H1 (cell line): ENCODE results near the gene ZNF440. TPM values are rescaled to one million over a fixed set of nuclear protein-coding genes. Genes with fewer than 3 reads are reported as not detected.
A peak's percentile ranks its signal among the peaks of the same experiment; 100 is the strongest.

Experiments
- CTCF ChIA-PET: fragments of 300-600 bp; sonication (Branson Sonifier 250); formaldehyde crosslinking; loops from one replicate; lab custom pipeline; 2021; ENCODE audit not compliant: partially characterized antibody; lab: Charles Lee
- POLR2A ChIA-PET: fragments of 300-600 bp; sonication (Branson Sonifier 250); formaldehyde crosslinking; loops from one replicate; lab custom pipeline; 2021; ENCODE audit warnings: inconsistent platforms; ENCODE audit not compliant: partially characterized antibody; lab: Charles Lee
- DNase-seq, 2 experiments: peaks; one replicate each; pipeline versions ENCODE4 v3.0.0 to v3.0.0-alpha.2; 2010 to 2022; ENCODE audit warnings: low spot score in 2 of 2, low read depth in 1 of 2, mixed read lengths in 1 of 2
- FAIRE-seq: peaks from 2 replicates; lab custom pipeline; 2011; peaks lifted over from hg19 to GRCh38; lab: Jason Lieb, UNC
- H2AFZ ChIP-seq: 2 replicates; pipeline ENCODE4 v1.8.1; 2012; ENCODE audit warnings: low read length, inconsistent platforms
- H2AK5ac ChIP-seq: 2 replicates; pipeline ENCODE4 v1.6.1; 2013; ENCODE audit warnings: low read depth, low read length
- H2BK120ac ChIP-seq: replicated peaks from 2 replicates; pipeline ENCODE3; 2013; ENCODE audit warnings: low read depth, low read length, inconsistent platforms
- H2BK12ac ChIP-seq: 2 replicates; pipeline ENCODE4 v1.6.1; 2013; ENCODE audit warnings: low read depth, low read length
- H2BK15ac ChIP-seq: 2 replicates; pipeline ENCODE4 v1.6.1; 2013; ENCODE audit warnings: low read length
- H2BK20ac ChIP-seq: 2 replicates; pipeline ENCODE4 v1.6.1; 2013; ENCODE audit warnings: low read length
- H2BK5ac ChIP-seq: 2 replicates; pipeline ENCODE4 v1.6.1; 2013; ENCODE audit warnings: low read depth, low read length
- H3K14ac ChIP-seq: 2 replicates; pipeline ENCODE4 v1.6.1; 2013; ENCODE audit warnings: inconsistent platforms; ENCODE audit not compliant: insufficient read length
- H3K18ac ChIP-seq: 2 replicates; pipeline ENCODE4 v1.6.1; 2013; ENCODE audit warnings: low read length; ENCODE audit errors: extremely low read depth
- H3K23ac ChIP-seq: 2 replicates; pipeline ENCODE4 v1.6.1; 2013; ENCODE audit warnings: inconsistent platforms; ENCODE audit not compliant: insufficient read length
- H3K23me2 ChIP-seq: 2 replicates; pipeline ENCODE4 v1.6.1; 2013; ENCODE audit warnings: low read depth, low read length
- H3K27ac ChIP-seq: 2 replicates; pipeline ENCODE4 v1.6.1; 2011; ENCODE audit warnings: low read depth, low read length, inconsistent platforms
- H3K27me3 ChIP-seq, 4 experiments: replicated peaks in 1 of 4; 1 replicate in 1 of 4; 2 replicates in 3 of 4; pipeline versions ENCODE4 v1.6.1 to v1.8.1; 2011 to 2013; ENCODE audit warnings: low read length in 3 of 4, mild to moderate bottlenecking in 3 of 4, inconsistent platforms in 2 of 4, mixed read lengths in 2 of 4, moderate library complexity in 1 of 4; ENCODE audit not compliant: control insufficient read depth in 3 of 4, insufficient read depth in 3 of 4; ENCODE audit errors: extremely low read depth in 1 of 4
- H3K36me3 ChIP-seq, 4 experiments: 2 replicates each; pipeline versions ENCODE4 v1.6.1 to v1.8.1; 2011 to 2013; ENCODE audit warnings: mild to moderate bottlenecking in 4 of 4, low read length in 3 of 4, moderate library complexity in 2 of 4, control low read depth in 1 of 4, inconsistent platforms in 1 of 4; ENCODE audit not compliant: insufficient read depth in 4 of 4, control insufficient read depth in 2 of 4
- H3K4ac ChIP-seq: replicated peaks from 2 replicates; pipeline ENCODE3; 2013; ENCODE audit warnings: low read length, low read depth, mixed read lengths, inconsistent platforms; ENCODE audit not compliant: insufficient read length
- H3K4me1 ChIP-seq, 4 experiments: replicated peaks in 1 of 4; 1 replicate in 1 of 4; 2 replicates in 3 of 4; pipeline versions ENCODE4 v1.6.1 to v1.8.1; 2011 to 2013; ENCODE audit warnings: low read length in 3 of 4, inconsistent platforms in 2 of 4, mixed read lengths in 1 of 4; ENCODE audit not compliant: insufficient read depth in 4 of 4, control insufficient read depth in 3 of 4
- H3K4me2 ChIP-seq, 2 experiments: 2 replicates each; pipeline versions ENCODE4 v1.6.1 to v1.8.1; 2011 to 2013; ENCODE audit warnings: low read depth in 2 of 2, low read length in 2 of 2, control low read depth in 1 of 2, inconsistent platforms in 1 of 2, mild to moderate bottlenecking in 1 of 2; ENCODE audit not compliant: insufficient read depth in 1 of 2
- H3K4me3 ChIP-seq, 4 experiments: fragments of 200-600, 300-600 bp in 1 of 4; sonication (generic), shearing (Covaris generic), sonication (Bioruptor Twin) in 1 of 4; 2 replicates each; pipeline versions ENCODE4 v1.5.1 to v1.8.1; 2011 to 2016; ENCODE audit warnings: low read length in 4 of 4, low read depth in 3 of 4, control low read depth in 2 of 4, inconsistent platforms in 2 of 4, mild to moderate bottlenecking in 2 of 4, mixed read lengths in 1 of 4, moderate library complexity in 1 of 4; ENCODE audit not compliant: insufficient read depth in 2 of 4; ENCODE audit errors: extremely low read depth in 1 of 4
- H3K56ac ChIP-seq: replicated peaks from 2 replicates; pipeline ENCODE3; 2013; ENCODE audit warnings: low read depth, mild to moderate bottlenecking, mixed read lengths, low read length, inconsistent platforms; ENCODE audit not compliant: insufficient read length
- H3K79me1 ChIP-seq: 2 replicates; pipeline ENCODE4 v1.6.1; 2013; ENCODE audit warnings: low read depth, low read length, control low read depth
- H3K79me2 ChIP-seq, 2 experiments: 2 replicates each; pipeline versions ENCODE4 v1.6.1 to v1.8.1; 2012 to 2013; ENCODE audit warnings: low read length in 2 of 2, mild to moderate bottlenecking in 2 of 2, inconsistent platforms in 1 of 2; ENCODE audit not compliant: insufficient read depth in 2 of 2, control insufficient read depth in 1 of 2
- H3K9ac ChIP-seq, 4 experiments: replicated peaks in 1 of 4; 1 replicate in 1 of 4; 2 replicates in 3 of 4; pipeline versions ENCODE4 v1.6.1 to v1.8.1; 2011 to 2013; ENCODE audit warnings: low read depth in 3 of 4, low read length in 3 of 4, control low read depth in 2 of 4, mild to moderate bottlenecking in 2 of 4, moderate library complexity in 2 of 4, inconsistent platforms in 1 of 4; ENCODE audit errors: extremely low read depth in 1 of 4
- H3K9me3 ChIP-seq, 2 experiments: 2 replicates each; pipeline versions ENCODE4 v1.6.1 to v1.8.1; 2012 to 2013; ENCODE audit warnings: mild to moderate bottlenecking in 2 of 2, moderate library complexity in 2 of 2, control low read depth in 1 of 2, inconsistent platforms in 1 of 2, low read depth in 1 of 2, low read length in 1 of 2, mixed read lengths in 1 of 2; ENCODE audit not compliant: insufficient read depth in 2 of 2
- H4K20me1 ChIP-seq, 2 experiments: replicated peaks in 1 of 2; 2 replicates each; pipeline versions ENCODE3 to v1.8.1; 2011 to 2013; ENCODE audit warnings: inconsistent platforms in 2 of 2, low read length in 2 of 2, mild to moderate bottlenecking in 1 of 2; ENCODE audit not compliant: insufficient read depth in 2 of 2, control insufficient read depth in 1 of 2
- H4K5ac ChIP-seq: 2 replicates; pipeline ENCODE4 v1.6.1; 2013; ENCODE audit warnings: low read length, low read depth, mixed read lengths, inconsistent platforms; ENCODE audit not compliant: insufficient read length
- H4K8ac ChIP-seq: 2 replicates; pipeline ENCODE4 v1.8.0; 2013; ENCODE audit warnings: mild to moderate bottlenecking, moderate library complexity, low read length, inconsistent platforms; ENCODE audit not compliant: insufficient read depth; ENCODE audit errors: extremely low read depth
- H4K91ac ChIP-seq: replicated peaks from 2 replicates; pipeline ENCODE3; 2013; ENCODE audit warnings: low read length, mixed read lengths, inconsistent platforms; ENCODE audit not compliant: insufficient read length
- ASH2L ChIP-seq: fragments of 200-600, 300-600 bp; sonication (generic); IDR thresholded peaks from one replicate; pipeline ENCODE4 v1.7.1; 2017; ENCODE audit warnings: low read length
- CBX8 ChIP-seq: fragments of 300-800, 300-1000 bp; sonication (generic); IDR thresholded peaks from 2 replicates; pipeline ENCODE4 v1.7.1; 2016; ENCODE audit warnings: low read depth, low read length, borderline replicate concordance
- CHD1 ChIP-seq: IDR thresholded peaks from 2 replicates; pipeline ENCODE4 v1.6.1; 2012; ENCODE audit warnings: low read depth, low read length, improper control_type of control experiment
- SIRT6 ChIP-seq: IDR thresholded peaks from one replicate; pipeline ENCODE4 v1.7.1; 2012; ENCODE audit warnings: low read length, inconsistent platforms
- SIX5 ChIP-seq: IDR thresholded peaks from 2 replicates; pipeline ENCODE4 v1.6.1; 2011; ENCODE audit warnings: mild to moderate bottlenecking, low read depth, low read length
- SUZ12 ChIP-seq: fragments of 200-600 bp; sonication (generic); IDR thresholded peaks from 2 replicates; pipeline ENCODE4 v1.6.1; 2012; ENCODE audit warnings: mild to moderate bottlenecking, inconsistent platforms, low read length, moderate library complexity, mixed read lengths
- YY1 ChIP-seq: IDR thresholded peaks from 2 replicates; pipeline ENCODE4 v1.6.1; 2011; ENCODE audit warnings: low read depth, mild to moderate bottlenecking, low read length
- WGBS, 2 experiments: shearing (Covaris generic) in 1 of 2; methylation state at CpG; one replicate each; pipeline versions ENCODE4 v1.1.6 to v1.1.7; 2013 to 2015; ENCODE audit warnings: low lambda C conversion rate in 2 of 2, mixed read lengths in 2 of 2, inconsistent platforms in 1 of 2, low coverage in 1 of 2, missing lambda C conversion rate in 1 of 2; ENCODE audit not compliant: insufficient replicate concordance in 2 of 2, insufficient coverage in 1 of 2, insufficient read length in 1 of 2; ENCODE audit errors: extremely low coverage in 1 of 2, missing lambda C conversion rate in 1 of 2; 5-methylcytosine and 5-hydroxymethylcytosine counted together
- polyA plus RNA-seq, 7 experiments: library from polyadenylated mRNA; depleted of rRNA in 3 of 7; stranded (reverse) in 5 of 7; unstranded in 2 of 7; fragments of >200 nt in 5 of 7; fragments of 200-250 nt in 2 of 7; gene quantifications; 1 replicate in 5 of 7; 2 replicates in 1 of 7; 4 replicates in 1 of 7; pipeline versions ENCODE4 v1.2.1 to v1.2.3, GENCODE V29; 2011 to 2013; ENCODE audit warnings: missing spikeins in 2 of 7, mixed read lengths in 2 of 7
- total RNA-seq: library from RNA; stranded (reverse); fragmentation: NEBNext Ultra II Directional; extraction: Animal tissue kit (Norgen Biotek cat#: 25700); gene quantifications from 2 replicates; pipeline ENCODE4 v1.2.1, GENCODE V29; 2021

The ZNF440 gene
- total and polyA plus RNA-seq, 2 of the 8 experiments (the other 6 are each of a cell fraction or from before 2014, with no cell fraction given): 0.77 to 6.5 TPM

- POLR2A ChIA-PET: interaction anchor here (1.4 kb wide), 1 partner anchor 139 kb away, joined by 3 read pairs; no protein-coding TSS in a partner anchor
- no peak overlapping the region for H2BK15ac ChIP-seq
- no peak overlapping the region for H3K14ac ChIP-seq
- H3K36me3 ChIP-seq: no peaks in the 10 kb centered on the region
- no peak overlapping the region for H2AK5ac ChIP-seq
- no peak overlapping the region for H4K5ac ChIP-seq
- no peak overlapping the region for H2BK120ac ChIP-seq
- peak overlapping the region; percentile 1 to 74 (median 26); a peak in 6 of 8 replicates for H3K4me3 ChIP-seq
- H3K9me3 ChIP-seq: peaks cover 4 to 5% of the 10 kb centered on the region in 2 experiments; a peak in 2 of 4 replicates
- H3K9ac ChIP-seq: peak overlapping the region in 1 of 4 experiments; percentile 35; a peak in 2 of 7 replicates
- no peak overlapping the region for H3K4ac ChIP-seq
- no peak overlapping the region for H2BK20ac ChIP-seq
- H4K8ac ChIP-seq: no peak overlapping the region; the same call in 1 of the 2 replicates
- H2AFZ ChIP-seq: peak overlapping the region; percentile 73; the same call in 1 of the 2 replicates
- no peaks in the 10 kb centered on the region for H4K20me1 ChIP-seq
- peaks cover 2% of the 10 kb centered on the region; the same call in 1 of the 2 replicates for H3K23me2 ChIP-seq
- no peak overlapping the region for H2BK5ac ChIP-seq
- H3K4me1 ChIP-seq: peaks cover 0 to 5% (median 2%) of the 10 kb centered on the region in 4 experiments; a peak in 3 of 7 replicates
- peak overlapping the region; percentile 68 to 77 for H3K4me2 ChIP-seq
- CTCF ChIA-PET: interaction anchor here (0.6 to 6.3 kb wide), 8 partner anchors 14 to 114 kb away, joined by 3 to 59 read pairs (median 6); partner anchors contain the start of genes ZNF491 and ZNF700
- no peak overlapping the region for H3K27ac ChIP-seq
- WGBS, 2 experiments: 39% methylated on average over 6 of the region's 6 CpGs; no CpG with 5 or more reads in 1 of the 2 experiments
- H2BK12ac ChIP-seq: no peak overlapping the region
- no peaks in the 10 kb centered on the region for H3K79me2 ChIP-seq
- TF ChIP-seq SIX5: no peak
- TF ChIP-seq YY1: no peak
- TF ChIP-seq CHD1: no peak
- no peak for TF ChIP-seq SIRT6
- TF ChIP-seq ASH2L: peak; percentile 7
- TF ChIP-seq CBX8: no peak
- no peak for TF ChIP-seq SUZ12
- DNase-seq (no peak), FAIRE-seq (no peak)
- H3K27me3 ChIP-seq: peaks cover 0 to 17% (median 5%) of the 10 kb centered on the region in 4 experiments; a peak in 5 of 7 replicates
- H3K18ac ChIP-seq: no peak overlapping the region
- H3K23ac ChIP-seq: no peak overlapping the region
- H4K91ac ChIP-seq: no peak overlapping the region
- H3K56ac ChIP-seq: no peak overlapping the region
- H3K79me1 ChIP-seq: no peaks in the 10 kb centered on the region
These were observed 407 bp upstream of the ZNF440 start for GRCh38 chr19:11813703-11814028.
